Dedifferentiated amniotic fluid mesenchymal stem cell (primary cell): ENCODE results near the gene ADAMTS4.

ENCODE experiments used
- DNase-seq: peaks from one replicate; pipeline ENCODE4 v3.0.0-alpha.2; 2016; ENCODE audit errors: extremely low spot score

The ADAMTS4 gene

GRCh38 chr1:161153682-161154337 is 45.0 kb downstream of the ADAMTS4 start, which contains the start of gene UFC1:
UFC1 (plus strand) TSS chr1:161153978; CDS start chr1:161153998, 20 bp downstream.
- DNase-seq = peak; percentile 88

GRCh38 chr1:161153176-161153575 is 45.7 kb downstream of the ADAMTS4 start:
- DNase-seq = no peak

- peak; percentile 1 for DNase-seq
Measured at GRCh38 chr1:161145832-161146231, 53.0 kb downstream of the ADAMTS4 start.

- DNase-seq = no peak
Measured at GRCh38 chr1:161140755-161141400, 58.0 kb downstream of the ADAMTS4 start.

GRCh38 chr1:161139766-161140165 is 59.1 kb downstream of the ADAMTS4 start:
- peak; percentile 43 for DNase-seq

- no peak for DNase-seq
Measured at GRCh38 chr1:161138431-161138830, 60.4 kb downstream of the ADAMTS4 start.

- no peak for DNase-seq
Measured at GRCh38 chr1:161137881-161138280, 61.0 kb downstream of the ADAMTS4 start.
